Lower leg skin (tissue), 4 donors: ENCODE measurements around the gene ARFGAP3. TPM values are rescaled to one million over a fixed set of nuclear protein-coding genes. Genes with fewer than 3 reads are reported as not detected.
"Not testable (repeated sequence)": the region's sequence is repeated elsewhere in the genome, so short reads cannot be mapped to it uniquely, and the experiment has no call there.

Source experiments
- DNase-seq, 2 donors: peaks; one replicate each; pipeline ENCODE4 v3.0.0-alpha.2; 2019; ENCODE audit warnings: low spot score in 2 of 2
- H3K4me3 ChIP-seq: fragments of 200-600 bp; sonication (generic); 2 replicates; pipeline ENCODE4 v1.5.1; 2017; ENCODE audit warnings: mild to moderate bottlenecking, low read depth; ENCODE audit not compliant: poor library complexity, severe bottlenecking
- CTCF ChIP-seq, 3 donors: fragments of 450-650 bp; IDR thresholded peaks; one replicate each; pipeline ENCODE4 v1.5.1; 2016; ENCODE audit warnings: antibody characterized with exemption in 3 of 3, mild to moderate bottlenecking in 3 of 3, moderate library complexity in 2 of 3
- POLR2A ChIP-seq, 2 donors: fragments of 450-650 bp; IDR thresholded peaks; one replicate each; pipeline ENCODE4 v1.6.1; 2016 to 2017; ENCODE audit warnings: antibody characterized with exemption in 2 of 2, mild to moderate bottlenecking in 1 of 2, moderate library complexity in 1 of 2
- WGBS, 2 donors: methylation state at CpG; one replicate each; pipeline ENCODE4 v1.1.5; 2018; 5-methylcytosine and 5-hydroxymethylcytosine counted together
- intact Hi-C: fragments of 100-400 bp; cut with DNase I; formaldehyde crosslinking; loops from one replicate; pipeline ENCODE4 v1.15.0; 2023; ENCODE audit warnings: low total_unique reads
- total RNA-seq, 4 donors: library from RNA; depleted of rRNA; stranded (reverse); fragments of >200 nt; gene quantifications; one replicate each; pipeline ENCODE4 v1.1.0, GENCODE V29; 2016

The ARFGAP3 gene
- total RNA-seq, 4 donors from 2014 or later: 22.9 to 47.2 (median 31.2) TPM

- no peak overlapping the region for H3K4me3 ChIP-seq
- DNase-seq: no peak
- TF ChIP-seq CTCF (IDR thresholded peaks at IDR 0.05) (no peak), POLR2A (IDR thresholded peaks at IDR 0.05) (no peak)
- WGBS, 2 donors: 87 to 88% methylated on average over 20 of the region's 20 CpGs
- intact Hi-C loops: loop anchor here (10.0 kb wide), 1 partner anchor 299 kb away; the partner anchor contains the start of gene TTLL1
Observed at GRCh38 chr22:42785706-42786499, 71.2 kb downstream of the ARFGAP3 start.

GRCh38 chr22:42782306-42782705, 74.8 kb downstream of the ARFGAP3 start:
- 84 to 93% methylated on average over 9 of the region's 9 CpGs for WGBS, 2 donors
- not testable (repeated sequence) for H3K4me3 ChIP-seq, DNase-seq
- intact Hi-C loops: loop anchor here (10.0 kb wide), 1 partner anchor 302 kb away; the partner anchor contains the start of gene TTLL1

GRCh38 chr22:42780070-42780540, 77.0 kb downstream of the ARFGAP3 start:
- H3K4me3 ChIP-seq: no peak overlapping the region
- 18 to 25% methylated on average over 6 of the region's 6 CpGs for WGBS, 2 donors
- peak in 1 of 3 donors; percentile 88 for TF ChIP-seq CTCF (IDR thresholded peaks at IDR 0.05)
- TF ChIP-seq POLR2A (IDR thresholded peaks at IDR 0.05): no peak
- intact Hi-C loops: loop anchor here (10.0 kb wide), 1 partner anchor 305 kb away; the partner anchor contains the start of gene TTLL1
- peak in 1 of 2 donors; percentile 86 for DNase-seq

- 95 to 96% methylated on average over 12 of the region's 12 CpGs for WGBS, 2 donors
- intact Hi-C loops: loop anchor here (5.0 kb wide), 1 partner anchor 115 kb away; no protein-coding TSS in a partner anchor
- DNase-seq: no peak
- TF ChIP-seq POLR2A (IDR thresholded peaks at IDR 0.05) (no peak), CTCF (IDR thresholded peaks at IDR 0.05) (no peak)
- H3K4me3 ChIP-seq: no peak overlapping the region
Observed at GRCh38 chr22:42777126-42777525, 79.9 kb downstream of the ARFGAP3 start.

- WGBS, 2 donors: 63 to 74% methylated on average over 8 to 12 of the region's 14 CpGs
- no peak for TF ChIP-seq POLR2A (IDR thresholded peaks at IDR 0.05)
- no peak for TF ChIP-seq CTCF (IDR thresholded peaks at IDR 0.05)
- intact Hi-C loops: no loop called here
- no peak for DNase-seq
- H3K4me3 ChIP-seq: no peak overlapping the region
Observed at GRCh38 chr22:42773167-42773566, 83.9 kb downstream of the ARFGAP3 start.

GRCh38 chr22:42772647-42773046, 84.4 kb downstream of the ARFGAP3 start:
- 85 to 95% methylated on average over 3 of the region's 3 CpGs for WGBS, 2 donors
- TF ChIP-seq CTCF (IDR thresholded peaks at IDR 0.05): no peak
- TF ChIP-seq POLR2A (IDR thresholded peaks at IDR 0.05): no peak
- intact Hi-C loops: no loop called here
- no peak for DNase-seq
- H3K4me3 ChIP-seq: no peak overlapping the region
